ENCODE measurements around the gene ACD. TPM values are rescaled to one million over a fixed set of nuclear protein-coding genes. Genes with fewer than 3 reads are reported as not detected.

Gene ACD
- total RNA-seq, 3 donors from 2014 or later, result 19.4 to 20.6 (median 19.8) TPM

DNA sequence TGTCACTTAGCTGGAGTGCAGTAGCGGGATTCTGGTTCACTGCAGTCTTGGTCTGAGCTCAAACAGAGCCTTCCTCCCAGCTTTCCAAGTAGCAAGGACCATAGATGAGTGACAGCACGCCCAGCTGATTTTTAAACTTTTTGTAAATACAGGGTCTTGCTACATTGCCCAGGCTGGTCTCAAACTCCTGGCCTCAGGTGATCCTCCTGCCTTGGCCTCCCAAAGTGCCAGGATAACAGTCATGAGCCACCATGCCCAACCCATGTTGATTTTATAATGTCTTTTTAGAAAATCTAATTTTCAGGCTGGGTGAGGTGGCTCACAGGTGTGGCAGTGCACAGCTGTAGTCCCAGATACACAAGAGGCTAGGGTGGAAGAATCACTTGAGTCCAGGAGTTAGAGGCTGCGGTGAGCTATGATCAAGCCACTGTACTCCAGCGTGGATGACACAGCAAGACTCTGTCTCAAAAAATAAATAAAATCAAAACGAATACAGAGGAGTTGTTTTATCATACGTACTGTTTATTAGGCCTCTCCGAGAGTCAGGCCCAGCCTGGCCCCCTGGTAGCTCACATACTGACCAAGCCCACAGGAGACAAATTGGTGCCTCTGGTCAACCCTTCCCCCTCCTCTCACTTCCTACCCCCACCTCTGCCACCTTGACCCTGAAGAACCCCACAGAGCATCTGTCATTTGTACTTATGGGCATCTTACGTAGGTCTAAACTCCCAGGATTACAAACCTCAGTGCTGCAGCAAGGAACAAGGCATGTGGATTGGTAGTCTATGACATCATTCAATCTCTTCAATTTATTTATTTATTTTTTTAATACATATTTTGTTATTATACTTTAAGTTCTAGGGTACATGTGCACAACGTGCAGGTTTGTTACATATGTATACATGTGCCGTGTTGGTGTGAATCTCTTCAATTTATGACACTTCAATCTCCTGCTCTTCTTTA, 20.2 kb upstream of the ACD start:
- TF ChIP-seq, protein P1, sequence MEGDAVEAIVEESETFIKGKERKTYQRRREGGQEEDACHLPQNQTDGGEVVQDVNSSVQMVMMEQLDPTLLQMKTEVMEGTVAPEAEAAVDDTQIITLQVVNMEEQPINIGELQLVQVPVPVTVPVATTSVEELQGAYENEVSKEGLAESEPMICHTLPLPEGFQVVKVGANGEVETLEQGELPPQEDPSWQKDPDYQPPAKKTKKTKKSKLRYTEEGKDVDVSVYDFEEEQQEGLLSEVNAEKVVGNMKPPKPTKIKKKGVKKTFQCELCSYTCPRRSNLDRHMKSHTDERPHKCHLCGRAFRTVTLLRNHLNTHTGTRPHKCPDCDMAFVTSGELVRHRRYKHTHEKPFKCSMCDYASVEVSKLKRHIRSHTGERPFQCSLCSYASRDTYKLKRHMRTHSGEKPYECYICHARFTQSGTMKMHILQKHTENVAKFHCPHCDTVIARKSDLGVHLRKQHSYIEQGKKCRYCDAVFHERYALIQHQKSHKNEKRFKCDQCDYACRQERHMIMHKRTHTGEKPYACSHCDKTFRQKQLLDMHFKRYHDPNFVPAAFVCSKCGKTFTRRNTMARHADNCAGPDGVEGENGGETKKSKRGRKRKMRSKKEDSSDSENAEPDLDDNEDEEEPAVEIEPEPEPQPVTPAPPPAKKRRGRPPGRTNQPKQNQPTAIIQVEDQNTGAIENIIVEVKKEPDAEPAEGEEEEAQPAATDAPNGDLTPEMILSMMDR (IDR thresholded peaks at IDR 0.05), result no peak
- no peak for TF ChIP-seq POLR2AphosphoS5 (IDR thresholded peaks at IDR 0.05)
- TF ChIP-seq POLR2A (IDR thresholded peaks at IDR 0.05), result no peak
- intact Hi-C loops (cut with DNase I; ENCODE audit: low total_unique reads), result no loop called here
- H3K27ac ChIP-seq, result no peak overlapping the region
- DNase-seq (ENCODE audit: low spot score in 2 of 2), result no peak
- H3K9me3 ChIP-seq, result no peaks in the 10 kb centered on the region
- H3K27me3 ChIP-seq, result no peaks in the 10 kb centered on the region
- H3K4me1 ChIP-seq, result no peaks in the 10 kb centered on the region
- H3K36me3 ChIP-seq, result no peaks in the 10 kb centered on the region
- no peak overlapping the region for H3K4me3 ChIP-seq

DNA sequence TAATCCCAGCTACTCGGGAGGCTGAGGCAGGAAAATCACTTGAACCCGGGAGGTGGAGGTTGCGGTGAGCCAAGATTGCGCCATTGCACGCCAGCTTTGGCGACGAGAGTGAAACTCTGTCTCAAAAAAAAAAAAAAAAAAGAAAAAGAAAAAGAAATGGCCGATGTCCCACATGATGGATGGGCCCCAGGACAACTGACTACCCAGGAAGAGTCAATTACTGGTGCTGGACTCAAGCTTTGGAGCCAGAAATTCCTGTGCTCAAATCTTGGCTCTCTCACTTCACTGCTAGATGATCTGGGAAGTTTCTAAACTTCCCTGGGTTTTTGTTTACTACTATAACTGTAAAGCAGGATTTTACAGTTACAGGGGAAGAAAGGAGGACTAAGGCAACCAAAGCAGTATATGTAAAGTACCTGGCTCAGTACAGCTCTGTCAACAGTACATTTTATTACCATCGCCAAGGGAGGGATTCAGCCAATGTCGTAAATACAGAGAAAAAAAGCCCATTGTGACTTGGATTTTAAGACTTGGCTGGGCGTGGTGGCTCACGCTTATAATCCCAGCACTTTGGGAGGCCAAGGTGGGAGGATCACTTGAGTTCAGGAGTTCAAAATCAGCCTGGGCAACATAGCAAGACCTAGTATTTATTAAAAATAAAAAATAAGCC, 18.4 kb upstream of the ACD start:
- TF ChIP-seq POLR2AphosphoS5 (IDR thresholded peaks at IDR 0.05) (no peak), POLR2A (IDR thresholded peaks at IDR 0.05) (no peak)
- TF ChIP-seq, protein P1 (IDR thresholded peaks at IDR 0.05), result no peak
- DNase-seq (ENCODE audit: low spot score in 2 of 2), result no peak

DNA sequence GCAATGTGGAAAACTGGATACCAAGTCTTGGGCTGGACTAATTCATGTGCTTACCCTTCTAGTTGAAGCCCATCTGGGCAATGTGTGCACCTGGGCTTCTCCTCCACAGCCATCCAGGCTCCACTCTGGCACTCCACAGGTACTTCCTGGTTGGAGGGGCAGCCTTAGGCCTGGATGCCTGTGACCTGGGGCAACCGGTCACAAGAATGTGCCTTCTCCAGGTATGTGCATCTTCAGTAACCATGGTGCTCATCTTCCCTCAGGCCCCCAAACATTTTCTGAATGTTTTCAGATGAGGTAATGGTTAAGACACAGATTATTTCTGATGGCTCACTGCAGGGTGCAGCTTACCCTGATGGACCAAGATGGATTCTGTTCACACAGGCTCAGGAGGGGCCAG, 17.7 kb upstream of the ACD start:
- peak overlapping the region; percentile 26 to 70 for H3K27ac ChIP-seq

More for the DNA sequence above, 18.4 kb upstream of the ACD start:
- Histone ChIP-seq H3K27me3 (no peaks in the 10 kb centered on the region), H3K4me1 (peaks cover 0 to 14% of the 10 kb centered on the region in 2 donors), H3K27ac (peak overlapping the region in 1 of 2 donors; percentile 70), H3K4me3 (no peak overlapping the region), H3K36me3 (no peaks in the 10 kb centered on the region), H3K9me3 (no peaks in the 10 kb centered on the region)
- intact Hi-C loops (cut with DNase I; ENCODE audit: low total_unique reads), result no loop called here

DNA sequence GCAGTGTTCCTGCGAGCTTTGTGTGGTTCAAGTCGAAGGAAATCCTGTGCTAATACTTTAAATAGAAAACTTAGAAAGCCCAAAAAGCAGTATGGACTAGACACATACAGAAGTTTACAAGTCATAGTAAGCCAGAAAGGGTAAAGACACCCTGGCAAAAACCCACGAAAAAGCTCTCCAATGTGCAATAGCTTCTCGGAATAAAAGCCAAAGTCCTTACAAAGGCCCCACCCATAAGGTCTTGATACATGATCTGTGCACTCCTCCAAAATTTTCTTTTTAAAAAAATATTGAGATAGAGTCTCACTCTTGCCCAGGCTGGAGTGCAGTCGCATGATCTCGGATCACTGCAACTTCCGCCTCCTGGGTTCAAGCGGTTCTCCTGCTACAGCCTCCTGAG, 16.9 kb upstream of the ACD start:
- Histone ChIP-seq H3K27me3 (no peaks in the 10 kb centered on the region), H3K9me3 (no peaks in the 10 kb centered on the region), H3K27ac (peak overlapping the region; percentile 37 to 70), H3K4me1 (peaks cover 0 to 18% of the 10 kb centered on the region in 2 donors), H3K4me3 (no peak overlapping the region), H3K36me3 (no peaks in the 10 kb centered on the region)
- intact Hi-C loops (cut with DNase I; ENCODE audit: low total_unique reads), result no loop called here
- DNase-seq (ENCODE audit: low spot score in 2 of 2), result no peak
- TF ChIP-seq POLR2A (IDR thresholded peaks at IDR 0.05), result no peak
- TF ChIP-seq POLR2AphosphoS5 (IDR thresholded peaks at IDR 0.05), result no peak
- TF ChIP-seq, protein P1 (IDR thresholded peaks at IDR 0.05), result no peak

More for the DNA sequence above, 17.7 kb upstream of the ACD start:
- Histone ChIP-seq H3K36me3 (no peaks in the 10 kb centered on the region), H3K4me3 (no peak overlapping the region), H3K27me3 (no peaks in the 10 kb centered on the region), H3K4me1 (peaks cover 0 to 18% of the 10 kb centered on the region in 2 donors), H3K9me3 (no peaks in the 10 kb centered on the region)
- intact Hi-C loops (cut with DNase I; ENCODE audit: low total_unique reads), result no loop called here
- TF ChIP-seq POLR2AphosphoS5 (IDR thresholded peaks at IDR 0.05) (no peak), POLR2A (IDR thresholded peaks at IDR 0.05) (no peak)
- TF ChIP-seq, protein P1 (IDR thresholded peaks at IDR 0.05), result no peak
- DNase-seq (ENCODE audit: low spot score in 2 of 2), result no peak

DNA sequence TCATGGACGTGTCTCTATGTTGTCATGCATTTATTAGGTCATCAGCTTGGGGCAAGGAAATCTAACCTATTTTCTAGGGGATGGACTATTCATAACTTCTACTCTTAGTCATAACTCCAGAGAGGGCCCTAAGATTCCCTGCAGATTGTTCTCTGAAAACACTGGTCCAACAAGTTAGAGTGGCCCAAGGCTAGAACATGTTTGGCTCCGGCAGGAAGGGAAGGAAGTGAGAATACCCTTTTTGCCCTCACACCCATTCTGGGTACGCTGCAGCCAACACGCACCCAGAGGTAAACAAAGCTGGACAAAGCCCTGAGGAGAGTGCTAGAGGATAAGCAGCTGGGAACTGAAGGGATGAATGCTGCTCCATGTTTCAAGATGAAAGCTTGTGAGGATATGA, 16.5 kb upstream of the ACD start:
- Histone ChIP-seq H3K4me1 (peaks cover 0 to 18% of the 10 kb centered on the region in 2 donors), H3K4me3 (no peak overlapping the region), H3K36me3 (no peaks in the 10 kb centered on the region), H3K9me3 (no peaks in the 10 kb centered on the region), H3K27me3 (no peaks in the 10 kb centered on the region), H3K27ac (peak overlapping the region; percentile 37 to 70)
- TF ChIP-seq, protein P1 (IDR thresholded peaks at IDR 0.05), result no peak
- peak in 1 of 3 donors; percentile 52 for TF ChIP-seq POLR2AphosphoS5 (IDR thresholded peaks at IDR 0.05)
- DNase-seq (ENCODE audit: low spot score in 2 of 2), result no peak
- intact Hi-C loops (cut with DNase I; ENCODE audit: low total_unique reads), result no loop called here

Measured in breast epithelium (tissue), 4 donors.